IMR-90 (cell line): ENCODE measurements around the gene SLC25A52. TPM values are rescaled to one million over a fixed set of nuclear protein-coding genes. Genes with fewer than 3 reads are reported as not detected.

Experiments
- ATAC-seq: fragments of 200-7000 bp; cut with Tn5 transposase; 2 replicates; pipeline ENCODE4 v1.9.1; 2020; ENCODE audit warnings: low read depth, mild to moderate bottlenecking, moderate library complexity
- BruUV-seq: library from RNA; stranded (reverse); fragments of 400-500 nt; replicated peaks from 2 replicates; lab custom pipeline; 2021; lab: Mats Ljungman, UMichigan
- CTCF ChIA-PET: fragments of 300-600 bp; formaldehyde crosslinking; extraction: SDS; loops from one replicate; lab custom pipeline; 2021; ENCODE audit warnings: antibody characterized with exemption; lab: Yijun Ruan, JAX
- POLR2A ChIA-PET: fragments of 300-600 bp; sonication (Branson Sonifier 250); formaldehyde crosslinking; loops from one replicate; lab custom pipeline; 2022; ENCODE audit warnings: antibody characterized with exemption; ENCODE audit not compliant: unreplicated experiment; lab: Charles Lee
- DNase-seq: peaks from one replicate; pipeline ENCODE4 v3.0.0; 2013
- H2AFZ ChIP-seq: replicated peaks from 2 replicates; pipeline ENCODE3; 2013; ENCODE audit warnings: low read length, mild to moderate bottlenecking; ENCODE audit not compliant: poor library complexity
- H2AK5ac ChIP-seq: 2 replicates; pipeline ENCODE4 v1.6.1; 2013; ENCODE audit warnings: low read depth, low read length, inconsistent platforms
- H2AK9ac ChIP-seq: replicated peaks from 2 replicates; pipeline ENCODE3; 2013; ENCODE audit warnings: mild to moderate bottlenecking, low read depth, low read length, moderate library complexity; ENCODE audit not compliant: poor library complexity
- H2BK120ac ChIP-seq: 2 replicates; pipeline ENCODE4 v1.6.1; 2013; ENCODE audit warnings: low read depth, low read length, inconsistent platforms
- H2BK15ac ChIP-seq: 3 replicates; pipeline ENCODE4 v1.6.1; 2013; ENCODE audit warnings: low read depth, low read length, inconsistent platforms
- H2BK20ac ChIP-seq: 2 replicates; pipeline ENCODE4 v1.6.1; 2013; ENCODE audit warnings: low read depth, mild to moderate bottlenecking, inconsistent platforms, low read length, moderate library complexity
- H2BK5ac ChIP-seq: 2 replicates; pipeline ENCODE4 v1.6.1; 2013; ENCODE audit warnings: mild to moderate bottlenecking, low read depth, low read length, inconsistent platforms; ENCODE audit not compliant: poor library complexity, severe bottlenecking
- H3K14ac ChIP-seq: replicated peaks from 2 replicates; pipeline ENCODE4 v1.6.1; 2013; ENCODE audit warnings: low read depth, low read length, inconsistent platforms
- H3K18ac ChIP-seq: 2 replicates; pipeline ENCODE4 v1.6.1; 2013; ENCODE audit warnings: low read depth, low read length, control low read depth
- H3K23ac ChIP-seq: 2 replicates; pipeline ENCODE4 v1.6.1; 2013; ENCODE audit warnings: low read depth, low read length, inconsistent platforms
- H3K27ac ChIP-seq: 2 replicates; pipeline ENCODE4 v1.5.1; 2013; ENCODE audit warnings: mild to moderate bottlenecking, control low read depth, low read length; ENCODE audit not compliant: insufficient read depth
- H3K27me3 ChIP-seq: 2 replicates; pipeline ENCODE4 v1.6.1; 2013; ENCODE audit warnings: low read length; ENCODE audit not compliant: control insufficient read depth, insufficient read depth
- H3K36me3 ChIP-seq: 2 replicates; pipeline ENCODE4 v1.6.1; 2013; ENCODE audit warnings: low read length, mixed read lengths; ENCODE audit not compliant: control insufficient read depth, insufficient read depth
- H3K4ac ChIP-seq: 2 replicates; pipeline ENCODE4 v1.6.1; 2013; ENCODE audit warnings: low read depth, low read length, inconsistent platforms
- H3K4me1 ChIP-seq: 2 replicates; pipeline ENCODE4 v1.6.1; 2013; ENCODE audit warnings: low read length, mixed read lengths; ENCODE audit not compliant: control insufficient read depth, insufficient read depth
- H3K4me2 ChIP-seq: 2 replicates; pipeline ENCODE4 v1.6.1; 2013; ENCODE audit warnings: low read depth, mild to moderate bottlenecking, control low read depth, low read length, moderate library complexity
- H3K4me3 ChIP-seq: 2 replicates; pipeline ENCODE4 v1.5.1; 2013; ENCODE audit warnings: low read depth, mild to moderate bottlenecking, control low read depth, low read length, moderate library complexity; ENCODE audit not compliant: insufficient read depth
- H3K56ac ChIP-seq: 2 replicates; pipeline ENCODE4 v1.6.1; 2013; ENCODE audit warnings: low read length, inconsistent platforms; ENCODE audit not compliant: insufficient read depth; ENCODE audit errors: extremely low read depth
- H3K79me1 ChIP-seq, 2 experiments: 2 replicates each; pipeline ENCODE4 v1.6.1; 2013; ENCODE audit warnings: low read length in 2 of 2, inconsistent platforms in 1 of 2, low read depth in 1 of 2
- H3K9ac ChIP-seq: 2 replicates; pipeline ENCODE4 v1.6.1; 2013; ENCODE audit warnings: low read depth, low read length, control low read depth
- H3K9me1 ChIP-seq: 2 replicates; pipeline ENCODE4 v1.6.1; 2013; ENCODE audit warnings: low read length, inconsistent platforms; ENCODE audit not compliant: insufficient read depth
- H3K9me3 ChIP-seq: 2 replicates; pipeline ENCODE4 v1.6.1; 2013; ENCODE audit warnings: low read length; ENCODE audit not compliant: control insufficient read depth, insufficient read depth
- H4K20me1 ChIP-seq: 2 replicates; pipeline ENCODE4 v1.6.1; 2013; ENCODE audit warnings: low read length, inconsistent platforms; ENCODE audit not compliant: insufficient read depth
- H4K5ac ChIP-seq: 2 replicates; pipeline ENCODE4 v1.6.1; 2013; ENCODE audit warnings: mild to moderate bottlenecking, low read depth, low read length, control low read depth
- H4K8ac ChIP-seq, 2 experiments: 2 replicates each; pipeline ENCODE4 v1.6.1; 2013; ENCODE audit warnings: low read depth in 2 of 2, low read length in 2 of 2, control low read depth in 1 of 2, inconsistent platforms in 1 of 2
- H4K91ac ChIP-seq: 2 replicates; pipeline ENCODE4 v1.6.1; 2013; ENCODE audit warnings: low read depth, low read length, inconsistent platforms; ENCODE audit not compliant: insufficient read depth
- BHLHE40 ChIP-seq: fragments of 150-350 bp; IDR thresholded peaks from 2 replicates; pipeline ENCODE4 v1.6.1; 2016; ENCODE audit warnings: mild to moderate bottlenecking, low read depth, low read length
- CEBPB ChIP-seq: IDR thresholded peaks from 2 replicates; pipeline ENCODE4 v1.6.1; 2012; ENCODE audit warnings: low read depth, low read length, improper control_type of control experiment
- CHD1 ChIP-seq: IDR thresholded peaks from 2 replicates; pipeline ENCODE4 v1.6.1; 2012; ENCODE audit warnings: low read depth, low read length, improper control_type of control experiment
- ELK1 ChIP-seq: fragments of 150-350 bp; IDR thresholded peaks from 2 replicates; pipeline ENCODE4 v1.6.1; 2016; ENCODE audit warnings: low read depth, mild to moderate bottlenecking, low read length, moderate library complexity, borderline replicate concordance
- FOS ChIP-seq: fragments of 150-350 bp; IDR thresholded peaks from 2 replicates; pipeline ENCODE4 v1.6.1; 2016; ENCODE audit warnings: low read depth, low read length
- MAFK ChIP-seq: IDR thresholded peaks from 2 replicates; pipeline ENCODE4 v1.6.1; 2012; ENCODE audit warnings: low read depth, low read length, improper control_type of control experiment
- MAZ ChIP-seq: IDR thresholded peaks from 2 replicates; pipeline ENCODE4 v1.6.1; 2012; ENCODE audit warnings: low read depth, mild to moderate bottlenecking, low read length, improper control_type of control experiment, moderate library complexity, borderline replicate concordance
- MXI1 ChIP-seq: IDR thresholded peaks from 2 replicates; pipeline ENCODE4 v1.6.1; 2012; ENCODE audit warnings: low read depth, mild to moderate bottlenecking, low read length, moderate library complexity, borderline replicate concordance
- NFE2L2 ChIP-seq: fragments of 150-350 bp; IDR thresholded peaks from 2 replicates; pipeline ENCODE4 v1.6.1; 2016; ENCODE audit warnings: low read depth, mild to moderate bottlenecking, low read length
- POLR2A ChIP-seq: IDR thresholded peaks from 2 replicates; pipeline ENCODE4 v1.6.1; 2012; ENCODE audit warnings: mild to moderate bottlenecking, low read depth, low read length
- RAD21 ChIP-seq: IDR thresholded peaks from 2 replicates; pipeline ENCODE4 v1.6.1; 2012; ENCODE audit warnings: low read length, improper control_type of control experiment
- RCOR1 ChIP-seq: IDR thresholded peaks from 2 replicates; pipeline ENCODE4 v1.6.1; 2012; ENCODE audit warnings: mild to moderate bottlenecking, low read length, improper control_type of control experiment; ENCODE audit not compliant: insufficient replicate concordance
- RFX5 ChIP-seq: IDR thresholded peaks from 2 replicates; pipeline ENCODE4 v1.8.0; 2012; ENCODE audit warnings: low read depth, mild to moderate bottlenecking, low read length, moderate library complexity
- SMC3 ChIP-seq: fragments of 150-350 bp; IDR thresholded peaks from 2 replicates; pipeline ENCODE4 v1.6.1; 2016; ENCODE audit warnings: low read depth, mild to moderate bottlenecking, antibody characterized with exemption, low read length, moderate library complexity
- WGBS, 2 experiments: methylation state at CpG; one replicate each; pipeline versions ENCODE4 v1.1.5 to v1.1.7; 2013; ENCODE audit warnings: missing lambda C conversion rate in 2 of 2; ENCODE audit not compliant: insufficient read length in 1 of 2; ENCODE audit errors: extremely low coverage in 2 of 2; 5-methylcytosine and 5-hydroxymethylcytosine counted together
- dilution Hi-C: fragments of 300-500 bp; cut with HindIII; formaldehyde crosslinking; loops from one replicate; pipeline ENCODE4 v1.14.3; 2018; ENCODE audit warnings: low sequenced_read_pairs; ENCODE audit not compliant: unreplicated experiment
- in situ Hi-C: fragments of 300-500 bp; cut with MboI; formaldehyde crosslinking; loops from 3 replicates; pipeline ENCODE4 v1.14.3; 2019; ENCODE audit warnings: low sequenced_read_pairs, inconsistent platforms, mixed read lengths
- intact Hi-C: fragments of 100-400 bp; cut with micrococcal nuclease; formaldehyde crosslinking; loops from 2 replicates; pipeline ENCODE4 v1.10.0; 2022
- polyA plus RNA-seq, 3 experiments: library from polyadenylated mRNA; depleted of rRNA; stranded (reverse); fragments of >200 nt; gene quantifications; 2 replicates each; pipeline ENCODE4 v1.2.3, GENCODE V29; 2012; ENCODE audit warnings: low replicate concordance in 1 of 3
- total RNA-seq: library from RNA; depleted of rRNA; stranded (reverse); fragments of >200 nt; gene quantifications from 2 replicates; pipeline ENCODE4 v1.2.3, GENCODE V29; 2012
- TF ChIP-seq, protein P1 (sequence below): fragments of 150-350 bp; IDR thresholded peaks from 2 replicates; pipeline ENCODE4 v1.6.1; 2017; ENCODE audit warnings: mild to moderate bottlenecking, antibody characterized with exemption, low read length, low read depth
- TF ChIP-seq, protein P2 (sequence below): conservative IDR thresholded peaks from 2 replicates; pipeline ENCODE4 v1.5.1; 2012; ENCODE audit warnings: mild to moderate bottlenecking, low read depth, low read length, improper control_type of control experiment

SLC25A52 gene
- total and polyA plus RNA-seq, 2 of the 4 experiments (the other 2 are of a cell fraction): not detected

GRCh38 chr18:31789409-31789808 is 28.7 kb upstream of the SLC25A52 start:
- Histone ChIP-seq H2BK5ac (no peak overlapping the region), H2AK5ac (no peak overlapping the region), H3K79me1 (no peaks in the 10 kb centered on the region), H3K9me3 (no peaks in the 10 kb centered on the region), H3K23ac (no peak overlapping the region), H3K56ac (no peak overlapping the region), H3K4me3 (no peak overlapping the region), H2AFZ (no peak overlapping the region), H3K14ac (no peak overlapping the region), H2BK15ac (no peak overlapping the region), H4K20me1 (no peaks in the 10 kb centered on the region), H3K27ac (no peak overlapping the region), H3K18ac (no peak overlapping the region), H4K8ac (no peak overlapping the region), H3K4me1 (no peaks in the 10 kb centered on the region), H2BK20ac (no peak overlapping the region), H3K9ac (no peak overlapping the region), H4K5ac (no peak overlapping the region), H2BK120ac (no peak overlapping the region), H3K4me2 (no peak overlapping the region), H2AK9ac (no peak overlapping the region), H3K9me1 (no peaks in the 10 kb centered on the region), H4K91ac (no peak overlapping the region), H3K4ac (no peak overlapping the region), H3K27me3 (no peaks in the 10 kb centered on the region), H3K36me3 (no peaks in the 10 kb centered on the region)
- WGBS, 2 experiments: 67% methylated on average over 3 of the region's 10 CpGs; no CpG with 5 or more reads in 1 of the 2 experiments
- dilution Hi-C loops: no loop called here
- in situ Hi-C loops: no loop called here
- POLR2A ChIA-PET: no interaction called here
- CTCF ChIA-PET: no interaction called here
- intact Hi-C loops: no loop called here
- ATAC-seq (no peak), DNase-seq (no peak)
- BruUV-seq: no TSS peak
- TF ChIP-seq ELK1: no peak
- TF ChIP-seq RFX5: no peak
- no peak for TF ChIP-seq NFE2L2
- TF ChIP-seq, protein P1, sequence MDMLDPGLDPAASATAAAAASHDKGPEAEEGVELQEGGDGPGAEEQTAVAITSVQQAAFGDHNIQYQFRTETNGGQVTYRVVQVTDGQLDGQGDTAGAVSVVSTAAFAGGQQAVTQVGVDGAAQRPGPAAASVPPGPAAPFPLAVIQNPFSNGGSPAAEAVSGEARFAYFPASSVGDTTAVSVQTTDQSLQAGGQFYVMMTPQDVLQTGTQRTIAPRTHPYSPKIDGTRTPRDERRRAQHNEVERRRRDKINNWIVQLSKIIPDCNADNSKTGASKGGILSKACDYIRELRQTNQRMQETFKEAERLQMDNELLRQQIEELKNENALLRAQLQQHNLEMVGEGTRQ: no peak
- no peak for TF ChIP-seq CEBPB
- no peak for TF ChIP-seq SMC3
- TF ChIP-seq MAFK: no peak
- no peak for TF ChIP-seq CHD1
- no peak for TF ChIP-seq FOS
- TF ChIP-seq RAD21: no peak
- no peak for TF ChIP-seq MXI1
- TF ChIP-seq, protein P2, sequence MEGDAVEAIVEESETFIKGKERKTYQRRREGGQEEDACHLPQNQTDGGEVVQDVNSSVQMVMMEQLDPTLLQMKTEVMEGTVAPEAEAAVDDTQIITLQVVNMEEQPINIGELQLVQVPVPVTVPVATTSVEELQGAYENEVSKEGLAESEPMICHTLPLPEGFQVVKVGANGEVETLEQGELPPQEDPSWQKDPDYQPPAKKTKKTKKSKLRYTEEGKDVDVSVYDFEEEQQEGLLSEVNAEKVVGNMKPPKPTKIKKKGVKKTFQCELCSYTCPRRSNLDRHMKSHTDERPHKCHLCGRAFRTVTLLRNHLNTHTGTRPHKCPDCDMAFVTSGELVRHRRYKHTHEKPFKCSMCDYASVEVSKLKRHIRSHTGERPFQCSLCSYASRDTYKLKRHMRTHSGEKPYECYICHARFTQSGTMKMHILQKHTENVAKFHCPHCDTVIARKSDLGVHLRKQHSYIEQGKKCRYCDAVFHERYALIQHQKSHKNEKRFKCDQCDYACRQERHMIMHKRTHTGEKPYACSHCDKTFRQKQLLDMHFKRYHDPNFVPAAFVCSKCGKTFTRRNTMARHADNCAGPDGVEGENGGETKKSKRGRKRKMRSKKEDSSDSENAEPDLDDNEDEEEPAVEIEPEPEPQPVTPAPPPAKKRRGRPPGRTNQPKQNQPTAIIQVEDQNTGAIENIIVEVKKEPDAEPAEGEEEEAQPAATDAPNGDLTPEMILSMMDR: no peak
- TF ChIP-seq POLR2A: no peak
- no peak for TF ChIP-seq RCOR1
- no peak for TF ChIP-seq MAZ
- TF ChIP-seq BHLHE40: no peak
